ENCODE data around the gene SLC1A4.
"Not testable (repeated sequence)": the region's sequence is repeated elsewhere in the genome, so short reads cannot be mapped to it uniquely, and the experiment has no call there.

Gene SLC1A4

DNA sequence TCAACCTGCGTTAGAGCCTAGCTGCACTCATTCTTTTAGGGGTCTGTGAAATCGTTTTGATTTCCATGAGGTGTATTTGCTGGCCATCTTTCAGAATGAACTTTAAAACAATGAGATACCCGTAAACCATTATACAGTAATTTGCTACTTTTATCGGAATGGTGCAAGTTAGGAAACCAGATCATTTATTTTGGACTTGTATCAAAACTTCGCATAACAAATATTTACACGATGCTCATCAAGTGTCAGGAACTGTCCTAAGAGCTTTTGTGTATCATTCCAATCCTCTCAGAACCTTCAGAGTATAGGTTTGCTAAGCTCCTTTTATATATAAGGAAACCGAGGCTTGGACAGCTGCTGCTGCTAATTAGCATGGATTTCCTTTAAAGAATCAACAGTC is 22.4 kb upstream of the SLC1A4 start:
- DNase-seq: no peak

- peak; percentile 61 for DNase-seq
Measured at GRCh38 chr2:64967601-64968000, 21.6 kb upstream of the SLC1A4 start.

DNA sequence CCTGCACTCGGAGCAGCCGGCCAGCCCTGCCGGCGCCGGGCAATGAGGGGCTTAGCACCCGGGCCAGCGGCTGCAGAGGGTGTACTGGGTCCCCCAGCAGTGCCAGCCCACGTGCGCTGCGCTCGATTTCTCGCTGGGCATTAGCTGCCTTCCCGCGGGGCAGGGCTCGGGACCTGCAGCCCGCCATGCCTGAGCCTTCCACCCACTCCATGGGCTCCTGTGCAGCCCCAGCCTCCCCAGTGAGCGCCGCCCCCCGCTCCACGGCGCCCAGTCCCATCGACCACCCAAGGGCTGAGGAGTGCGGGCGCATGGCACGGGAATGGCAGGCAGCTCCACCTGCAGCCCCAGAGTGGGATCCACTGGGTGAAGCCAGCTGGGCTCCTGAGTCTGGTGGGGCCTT is 20.1 kb upstream of the SLC1A4 start:
- DNase-seq: not testable (repeated sequence)

GRCh38 chr2:64970495-64970894 is 18.7 kb upstream of the SLC1A4 start:
- DNase-seq: no peak

DNA sequence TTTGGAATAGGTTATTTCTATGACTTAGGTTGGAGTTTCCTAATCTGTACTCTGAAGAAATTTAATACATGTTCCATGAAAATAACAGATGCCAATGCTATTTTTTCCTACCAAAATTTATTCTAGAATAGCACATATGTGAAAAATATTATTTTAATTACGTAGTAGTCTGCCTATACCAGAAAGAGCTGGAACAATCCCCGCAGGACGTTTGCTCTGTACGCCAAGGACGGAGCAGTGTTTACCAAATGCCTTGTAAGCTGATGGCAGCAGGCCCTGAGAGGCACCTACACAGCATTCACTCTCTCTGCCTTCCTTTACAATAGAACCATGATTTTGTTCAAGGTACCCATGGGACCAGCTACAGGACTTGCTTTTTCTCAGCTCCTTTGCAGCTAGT is 16.8 kb upstream of the SLC1A4 start:
- no peak for DNase-seq

DNA sequence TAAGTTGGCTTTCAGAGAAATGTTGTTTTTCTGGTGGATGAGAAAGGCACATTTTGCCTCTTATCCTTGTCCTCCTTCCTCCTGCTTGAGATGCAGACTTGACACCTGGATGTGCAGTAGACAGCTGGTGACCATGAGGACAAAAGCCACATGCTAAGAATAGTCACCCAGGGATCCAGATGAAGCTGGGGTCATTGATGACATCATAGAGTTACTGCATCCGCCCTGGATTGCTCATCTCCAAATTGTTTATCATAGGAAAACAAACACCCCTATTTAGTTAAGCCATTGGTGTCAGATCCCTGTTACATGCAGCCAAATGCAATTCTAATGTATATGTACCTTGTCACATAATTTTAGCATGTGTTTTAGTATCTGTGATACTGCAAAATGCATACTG is 16.3 kb upstream of the SLC1A4 start:
- no peak for DNase-seq

- DNase-seq: no peak
Measured at GRCh38 chr2:64975232-64975821, 13.9 kb upstream of the SLC1A4 start.

DNA sequence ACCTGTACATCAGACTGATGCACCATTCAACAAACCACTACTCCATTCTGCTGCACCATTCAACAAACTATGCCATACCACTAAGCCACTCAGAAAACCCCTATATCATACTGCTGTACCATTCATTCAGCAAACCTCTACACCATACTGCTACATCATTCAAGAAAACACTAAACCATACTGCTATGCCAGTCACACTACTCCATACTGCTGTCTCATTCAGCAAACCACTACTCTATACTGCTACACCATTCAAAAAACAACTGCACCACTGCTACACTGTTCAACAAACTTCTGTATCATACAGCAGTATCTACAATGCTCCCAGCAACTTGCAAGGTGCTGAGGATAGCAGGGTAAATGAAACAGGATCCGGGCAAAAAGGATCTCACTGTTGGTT is 12.9 kb upstream of the SLC1A4 start:
- no peak for DNase-seq

GRCh38 chr2:64978514-64979268 is 10.5 kb upstream of the SLC1A4 start:
- peak; percentile 57 for DNase-seq

DNA sequence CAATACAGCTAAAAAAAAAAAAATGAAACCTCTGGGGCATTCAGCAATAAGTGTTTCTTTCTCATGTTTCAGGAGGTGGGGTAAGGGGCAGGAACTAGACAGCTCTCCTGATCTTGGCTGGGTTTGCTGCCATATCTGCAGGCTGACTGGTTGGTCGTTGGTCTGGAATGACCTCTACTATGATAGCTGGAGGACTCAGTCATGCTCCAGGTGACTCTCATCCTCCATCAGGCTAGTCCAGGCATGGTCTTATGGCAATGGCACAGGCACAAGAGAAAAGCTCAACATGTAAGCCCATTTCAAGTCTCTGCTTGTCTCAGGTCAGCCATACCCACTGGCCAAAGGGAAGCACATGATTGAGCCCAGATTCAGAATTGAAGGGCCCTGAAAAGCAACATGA is 9.5 kb upstream of the SLC1A4 start:
- no peak for DNase-seq

DNA sequence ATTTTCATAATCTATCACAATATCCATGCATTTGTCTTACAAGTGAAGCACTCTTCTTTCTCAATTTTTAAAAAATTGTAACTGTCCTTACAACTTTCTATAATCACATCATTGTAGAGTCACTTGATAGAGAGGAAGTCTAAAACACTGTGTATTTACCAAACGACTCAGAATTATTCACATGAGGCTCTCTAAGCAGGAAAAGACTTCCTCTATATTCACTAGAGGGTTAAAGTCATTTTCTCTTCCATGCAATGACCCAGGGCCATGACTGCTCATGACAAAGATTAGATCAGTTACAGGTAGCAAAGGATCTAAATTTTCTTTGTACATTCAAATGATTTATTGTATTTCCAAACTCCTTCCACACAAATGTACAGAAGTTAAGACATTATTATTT is 9.0 kb upstream of the SLC1A4 start:
- peak; percentile 46 for DNase-seq

GRCh38 chr2:64982311-64982857 is 6.8 kb upstream of the SLC1A4 start:
- DNase-seq: peak; percentile 51

DNA sequence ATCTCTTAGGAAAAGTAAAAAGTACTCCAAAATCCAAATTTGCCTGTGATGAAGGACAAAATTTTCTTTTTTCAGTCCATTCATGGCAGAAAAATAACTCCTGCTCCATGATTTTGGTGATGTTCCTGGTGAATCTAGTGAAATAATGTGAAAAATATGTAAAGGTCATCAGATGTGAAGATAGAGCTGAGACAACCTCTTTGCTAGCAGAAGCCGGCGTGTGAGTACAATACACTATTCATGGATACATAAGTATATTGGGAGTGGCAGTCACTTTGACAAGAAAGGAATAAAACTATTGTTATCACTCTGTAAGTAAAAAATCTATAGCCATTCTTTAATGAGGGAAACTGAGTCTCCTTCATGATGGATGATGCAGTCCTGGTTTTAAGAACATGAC is 6.3 kb upstream of the SLC1A4 start:
- no peak for DNase-seq

DNA sequence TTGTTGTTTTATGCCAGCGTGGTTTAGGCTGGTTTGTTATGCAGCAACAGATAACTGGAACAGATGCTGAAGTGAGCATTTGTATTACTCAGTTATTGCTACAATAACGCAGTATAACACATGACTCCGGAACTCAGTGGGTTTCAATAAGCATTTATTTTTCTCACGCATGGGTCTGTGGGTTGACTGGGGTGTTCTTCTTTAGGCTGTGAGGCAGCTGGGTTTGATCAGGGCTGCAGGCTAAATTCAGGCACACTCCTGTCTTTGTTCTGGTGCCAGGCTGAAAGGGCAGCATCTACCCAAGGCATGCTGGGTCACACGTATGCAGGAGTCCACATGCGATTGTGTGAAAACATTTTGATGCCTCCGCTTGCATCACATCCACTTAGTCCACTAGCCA is 3.8 kb upstream of the SLC1A4 start:
- DNase-seq: no peak

GRCh38 chr2:64987001-64987955 is 1.9 kb upstream of the SLC1A4 start:
- DNase-seq: peak; percentile 25

- peak; percentile 98 for DNase-seq
Measured at GRCh38 chr2:64987956-64988419, 1.2 kb upstream of the SLC1A4 start.

GRCh38 chr2:64988420-64989125 is 626 bp upstream of the SLC1A4 start:
- DNase-seq: no peak

DNA sequence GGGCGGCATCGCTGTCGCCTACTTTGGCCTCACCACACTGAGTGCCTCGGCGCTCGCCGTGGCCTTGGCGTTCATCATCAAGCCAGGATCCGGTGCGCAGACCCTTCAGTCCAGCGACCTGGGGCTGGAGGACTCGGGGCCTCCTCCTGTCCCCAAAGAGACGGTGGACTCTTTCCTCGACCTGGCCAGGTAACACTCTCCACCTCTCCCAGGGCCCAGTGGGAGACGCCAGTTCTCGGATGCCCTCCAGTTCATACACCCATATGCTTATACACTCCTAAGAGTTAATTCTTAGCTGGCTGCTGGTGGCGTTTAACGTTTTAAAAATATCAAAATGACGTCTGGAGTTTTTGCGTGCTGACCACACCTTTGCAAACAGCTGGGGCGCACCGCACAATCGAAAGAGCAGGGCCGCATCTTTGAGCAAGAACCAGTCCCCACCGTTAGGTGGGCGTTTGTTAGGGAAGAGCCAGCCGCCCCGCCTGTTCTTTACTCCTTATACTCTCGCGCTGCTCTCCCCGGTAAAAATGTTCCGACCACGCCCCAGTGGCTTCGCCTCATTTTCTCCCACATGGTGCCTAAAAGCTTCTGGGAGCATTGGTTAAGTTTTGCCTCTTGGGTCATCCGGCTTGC is 899 bp downstream of the SLC1A4 start:
- DNase-seq: peak; percentile 37

DNA sequence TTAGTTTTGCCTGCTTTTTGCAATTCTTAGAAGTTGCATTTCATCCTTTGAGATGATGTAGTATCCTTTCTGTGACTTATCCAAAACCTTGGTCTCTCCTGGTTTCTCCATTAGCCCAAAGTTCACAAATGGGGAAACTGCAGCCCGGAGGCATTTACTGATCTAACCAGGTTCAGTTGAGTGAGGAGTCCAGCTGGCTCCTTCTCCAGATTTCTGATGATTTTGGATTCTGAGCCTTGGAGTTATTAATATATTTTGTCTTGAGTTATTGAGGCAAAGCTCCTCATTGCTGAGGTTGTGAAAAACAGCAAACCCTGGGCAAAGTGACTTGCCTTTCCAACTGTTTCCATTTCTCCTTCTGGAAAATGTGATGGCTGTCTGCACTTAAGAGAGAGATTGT is 1.7 kb downstream of the SLC1A4 start:
- no peak for DNase-seq

GRCh38 chr2:64992218-64992617 is 3.0 kb downstream of the SLC1A4 start:
- DNase-seq: no peak

DNA sequence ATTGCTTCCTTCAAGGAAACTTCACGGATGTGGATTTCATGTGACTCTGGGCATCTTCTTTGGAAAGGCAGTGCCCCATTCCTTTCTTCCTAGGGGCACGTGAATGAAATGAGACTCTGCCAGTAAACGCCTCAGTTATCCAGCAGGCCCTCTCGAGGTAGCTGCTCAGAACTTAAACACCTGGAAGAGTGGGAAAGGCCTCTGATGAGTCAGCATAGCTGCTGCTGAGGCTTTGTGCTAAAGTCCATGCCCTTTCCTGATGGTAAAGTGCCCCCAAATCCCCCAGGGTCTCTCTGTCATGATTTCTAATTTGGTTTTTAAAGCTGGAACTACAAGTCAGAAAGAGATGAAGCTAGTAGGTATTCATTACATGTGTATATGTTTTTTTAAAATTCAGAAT is 3.8 kb downstream of the SLC1A4 start:
- no peak for DNase-seq

DNA sequence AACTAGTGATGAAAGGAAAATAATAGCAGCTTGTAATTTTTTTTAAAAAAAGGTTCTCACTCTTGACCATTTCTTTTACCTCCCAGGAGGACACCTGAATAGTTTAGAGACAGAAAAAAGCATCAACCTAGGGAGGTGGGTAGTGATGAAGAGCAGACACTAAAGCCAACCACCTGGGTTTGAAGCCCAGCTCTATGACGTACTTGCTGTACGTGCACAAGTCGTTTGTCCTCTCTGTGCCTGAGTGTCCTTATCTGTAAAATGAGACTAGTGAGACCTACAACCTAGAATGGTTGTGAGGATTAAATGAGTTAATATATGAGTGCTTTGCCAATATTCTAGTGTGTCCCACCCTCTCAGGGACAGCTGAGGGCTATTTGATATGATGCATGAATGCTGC is 5.8 kb downstream of the SLC1A4 start:
- DNase-seq: no peak
